ENCODE measurements around the gene TTPAL. TPM values are rescaled to one million over a fixed set of nuclear protein-coding genes. Genes with fewer than 3 reads are reported as not detected.

Gene TTPAL
- total and polyA plus RNA-seq, 2 donors (not counting 1 experiment from before 2014, with no cell fraction given): 11.9 to 12.6 TPM

DNA sequence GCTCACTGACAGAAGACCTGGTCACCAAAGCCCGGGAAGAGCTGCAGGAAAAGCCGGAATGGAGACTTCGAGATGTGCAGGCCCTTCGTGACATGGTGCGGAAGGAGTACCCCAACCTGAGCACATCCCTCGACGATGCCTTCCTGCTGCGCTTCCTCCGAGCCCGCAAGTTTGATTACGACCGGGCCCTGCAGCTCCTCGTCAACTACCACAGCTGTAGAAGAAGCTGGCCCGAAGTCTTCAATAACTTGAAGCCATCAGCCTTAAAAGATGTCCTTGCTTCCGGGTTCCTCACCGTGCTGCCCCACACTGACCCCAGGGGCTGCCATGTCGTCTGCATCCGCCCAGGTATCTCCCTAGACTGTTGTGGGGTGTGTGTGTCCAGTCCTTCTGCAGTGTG is 4.4 kb downstream of the TTPAL start:
- Histone ChIP-seq H3K4me2 (ENCODE audit: extremely low read depth, insufficient read depth, low read length) (no peak overlapping the region), H3K9ac (ENCODE audit: insufficient read depth, low read length) (no peak overlapping the region), H3K4me3 (replicated peaks in 1 of 4; ENCODE audit: control extremely low read depth in 1 of 4, insufficient read depth in 1 of 4, low read depth in 3 of 4, low read length in 4 of 4) (no peak overlapping the region), H3K36me3 (ENCODE audit: control insufficient read depth, insufficient read depth, low read length) (peaks cover 9% of the 10 kb centered on the region), H4K20me1 (ENCODE audit: control insufficient read depth, extremely low read depth, insufficient read depth, low read length) (no peaks in the 10 kb centered on the region), H2AFZ (ENCODE audit: low read length) (no peak overlapping the region), H3K27me3 (ENCODE audit: control insufficient read depth, insufficient read depth, low read length) (no peaks in the 10 kb centered on the region), H3K79me2 (ENCODE audit: control insufficient read depth, insufficient read depth, low read length) (peaks cover 6% of the 10 kb centered on the region), H3K4me1 (ENCODE audit: control insufficient read depth, extremely low read depth, insufficient read depth, low read length) (peaks cover 2% of the 10 kb centered on the region), H3K27ac (ENCODE audit: insufficient read depth, low read length) (no peak overlapping the region), H3K9me3 (ENCODE audit: control insufficient read depth, insufficient read depth, low read depth, low read length) (no peaks in the 10 kb centered on the region)
- DNase-seq (ENCODE audit: low read depth in 2 of 2): no peak
- TF ChIP-seq, protein P1, sequence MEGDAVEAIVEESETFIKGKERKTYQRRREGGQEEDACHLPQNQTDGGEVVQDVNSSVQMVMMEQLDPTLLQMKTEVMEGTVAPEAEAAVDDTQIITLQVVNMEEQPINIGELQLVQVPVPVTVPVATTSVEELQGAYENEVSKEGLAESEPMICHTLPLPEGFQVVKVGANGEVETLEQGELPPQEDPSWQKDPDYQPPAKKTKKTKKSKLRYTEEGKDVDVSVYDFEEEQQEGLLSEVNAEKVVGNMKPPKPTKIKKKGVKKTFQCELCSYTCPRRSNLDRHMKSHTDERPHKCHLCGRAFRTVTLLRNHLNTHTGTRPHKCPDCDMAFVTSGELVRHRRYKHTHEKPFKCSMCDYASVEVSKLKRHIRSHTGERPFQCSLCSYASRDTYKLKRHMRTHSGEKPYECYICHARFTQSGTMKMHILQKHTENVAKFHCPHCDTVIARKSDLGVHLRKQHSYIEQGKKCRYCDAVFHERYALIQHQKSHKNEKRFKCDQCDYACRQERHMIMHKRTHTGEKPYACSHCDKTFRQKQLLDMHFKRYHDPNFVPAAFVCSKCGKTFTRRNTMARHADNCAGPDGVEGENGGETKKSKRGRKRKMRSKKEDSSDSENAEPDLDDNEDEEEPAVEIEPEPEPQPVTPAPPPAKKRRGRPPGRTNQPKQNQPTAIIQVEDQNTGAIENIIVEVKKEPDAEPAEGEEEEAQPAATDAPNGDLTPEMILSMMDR (conservative IDR thresholded peaks at IDR 0.05 in 1 of 2, IDR thresholded peaks at IDR 0.05 in 1 of 2; ENCODE audit: low read depth in 1 of 2, low read length in 2 of 2): no peak
- no peak for TF ChIP-seq EZH2 (IDR thresholded peaks at IDR 0.05; ENCODE audit: low read length, missing control alignments)

DNA sequence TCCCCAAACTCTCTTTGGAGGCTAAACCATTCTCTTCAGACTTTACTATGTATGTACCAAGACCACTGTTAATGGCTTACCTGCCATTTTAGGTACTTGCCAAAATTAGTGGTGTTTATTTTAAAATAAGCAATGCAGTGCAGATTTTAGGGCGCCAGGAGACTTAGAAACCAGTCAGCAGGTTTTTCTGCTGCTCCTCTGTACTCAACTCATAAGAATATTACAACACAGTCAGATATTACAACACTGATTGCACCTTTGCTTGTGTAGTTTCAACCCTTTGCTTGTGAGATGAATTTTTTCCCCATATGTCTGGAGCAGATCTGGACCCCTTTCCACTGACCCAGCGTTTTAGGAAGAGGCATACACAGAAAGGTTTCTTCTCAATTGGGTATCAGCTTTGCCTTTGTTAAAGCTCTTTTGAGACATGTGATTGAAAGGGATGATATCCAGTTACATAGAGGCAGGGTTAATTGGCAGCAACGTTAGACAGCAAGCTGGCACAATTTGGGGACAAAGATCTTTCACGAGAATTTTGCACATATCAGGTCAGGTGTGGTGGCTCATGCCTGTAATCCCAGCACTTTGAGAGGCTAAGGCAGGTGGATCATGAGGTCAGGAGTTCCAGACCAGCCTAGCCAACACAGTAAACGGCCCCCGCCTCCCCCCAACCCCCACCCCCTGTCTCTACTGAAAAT is 6.2 kb downstream of the TTPAL start:
- Histone ChIP-seq H2AFZ (ENCODE audit: low read length) (no peak overlapping the region), H3K27me3 (ENCODE audit: control insufficient read depth, insufficient read depth, low read length) (no peaks in the 10 kb centered on the region), H4K20me1 (ENCODE audit: control insufficient read depth, extremely low read depth, insufficient read depth, low read length) (no peaks in the 10 kb centered on the region), H3K9ac (ENCODE audit: insufficient read depth, low read length) (no peak overlapping the region), H3K4me1 (ENCODE audit: control insufficient read depth, extremely low read depth, insufficient read depth, low read length) (no peaks in the 10 kb centered on the region), H3K36me3 (ENCODE audit: control insufficient read depth, insufficient read depth, low read length) (peaks cover 9% of the 10 kb centered on the region), H3K79me2 (ENCODE audit: control insufficient read depth, insufficient read depth, low read length) (no peaks in the 10 kb centered on the region), H3K9me3 (ENCODE audit: control insufficient read depth, insufficient read depth, low read depth, low read length) (no peaks in the 10 kb centered on the region), H3K27ac (ENCODE audit: insufficient read depth, low read length) (no peak overlapping the region), H3K4me2 (ENCODE audit: extremely low read depth, insufficient read depth, low read length) (no peak overlapping the region), H3K4me3 (replicated peaks in 1 of 4; ENCODE audit: control extremely low read depth in 1 of 4, insufficient read depth in 1 of 4, low read depth in 3 of 4, low read length in 4 of 4) (no peak overlapping the region)
- TF ChIP-seq, protein P1 (conservative IDR thresholded peaks at IDR 0.05 in 1 of 2, IDR thresholded peaks at IDR 0.05 in 1 of 2; ENCODE audit: low read depth in 1 of 2, low read length in 2 of 2): no peak
- TF ChIP-seq EZH2 (IDR thresholded peaks at IDR 0.05; ENCODE audit: low read length, missing control alignments): no peak
- DNase-seq (ENCODE audit: low read depth in 2 of 2): no peak

DNA sequence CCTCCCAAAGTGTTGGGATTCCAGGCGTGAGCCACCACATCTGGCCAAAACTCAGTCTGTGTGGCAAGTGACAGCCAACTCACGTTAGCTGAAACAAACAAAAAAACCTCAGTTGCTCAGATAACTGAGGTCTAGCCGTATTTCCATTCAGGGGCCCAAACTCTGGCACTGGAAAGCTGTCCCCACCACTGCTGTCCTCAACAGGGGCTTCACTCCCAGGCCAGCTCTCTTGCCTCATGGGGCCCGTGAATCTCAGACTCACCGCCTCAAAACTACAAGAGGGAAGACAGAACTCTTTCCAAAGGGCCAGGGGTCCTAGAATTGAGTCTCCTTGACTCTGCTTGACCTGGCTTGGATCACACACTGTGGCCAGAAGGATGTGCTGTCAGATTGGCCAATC is 7.4 kb downstream of the TTPAL start:
- no peak overlapping the region for H2AFZ ChIP-seq (ENCODE audit: low read length)
- no peaks in the 10 kb centered on the region for H3K4me1 ChIP-seq (ENCODE audit: control insufficient read depth, extremely low read depth, insufficient read depth, low read length)
- H3K27me3 ChIP-seq (ENCODE audit: control insufficient read depth, insufficient read depth, low read length): no peaks in the 10 kb centered on the region
- H4K20me1 ChIP-seq (ENCODE audit: control insufficient read depth, extremely low read depth, insufficient read depth, low read length): no peaks in the 10 kb centered on the region
- no peak overlapping the region for H3K9ac ChIP-seq (ENCODE audit: insufficient read depth, low read length)
- no peaks in the 10 kb centered on the region for H3K9me3 ChIP-seq (ENCODE audit: control insufficient read depth, insufficient read depth, low read depth, low read length)
- no peaks in the 10 kb centered on the region for H3K79me2 ChIP-seq (ENCODE audit: control insufficient read depth, insufficient read depth, low read length)
- no peak overlapping the region for H3K4me3 ChIP-seq (replicated peaks in 1 of 4; ENCODE audit: control extremely low read depth in 1 of 4, insufficient read depth in 1 of 4, low read depth in 3 of 4, low read length in 4 of 4)
- H3K36me3 ChIP-seq (ENCODE audit: control insufficient read depth, insufficient read depth, low read length): peaks cover 9% of the 10 kb centered on the region
- H3K27ac ChIP-seq (ENCODE audit: insufficient read depth, low read length): no peak overlapping the region
- no peak overlapping the region for H3K4me2 ChIP-seq (ENCODE audit: extremely low read depth, insufficient read depth, low read length)
- no peak for DNase-seq (ENCODE audit: low read depth in 2 of 2)
- TF ChIP-seq, protein P1 (conservative IDR thresholded peaks at IDR 0.05 in 1 of 2, IDR thresholded peaks at IDR 0.05 in 1 of 2; ENCODE audit: low read depth in 1 of 2, low read length in 2 of 2): no peak
- TF ChIP-seq EZH2 (IDR thresholded peaks at IDR 0.05; ENCODE audit: low read length, missing control alignments): no peak

All from fibroblast of lung (primary cell).